Measurements from ENCODE around the gene DNAJB5.

Gene DNAJB5

GRCh38 chr9:34990908-34991606 is 1.5 kb downstream of the DNAJB5 start:
- TF ChIP-seq YY1 (IDR thresholded peaks at IDR 0.05; ENCODE audit: low read depth), result no peak
- TF ChIP-seq ZBTB7A (IDR thresholded peaks at IDR 0.05; ENCODE audit: low read depth), result no peak
- no peak for TF ChIP-seq RAD21 (IDR thresholded peaks at IDR 0.05; ENCODE audit: low read depth)
- TF ChIP-seq MAX (IDR thresholded peaks at IDR 0.05), result no peak
- TF ChIP-seq REST (IDR thresholded peaks at IDR 0.05; ENCODE audit: low read depth), result no peak
- TF ChIP-seq TAF1 (IDR thresholded peaks at IDR 0.05; ENCODE audit: low read depth), result no peak
- no peak for TF ChIP-seq EP300 (IDR thresholded peaks at IDR 0.05; ENCODE audit: borderline replicate concordance)
- no peak for TF ChIP-seq NFIC (IDR thresholded peaks at IDR 0.05)
- TF ChIP-seq CREB1 (IDR thresholded peaks at IDR 0.05; ENCODE audit: low read depth), result no peak
- TF ChIP-seq TCF12 (IDR thresholded peaks at IDR 0.05; ENCODE audit: low read depth), result no peak
- no peak for TF ChIP-seq CEBPB (IDR thresholded peaks at IDR 0.05)
- no peak for TF ChIP-seq FOXM1 (IDR thresholded peaks at IDR 0.05; ENCODE audit: borderline replicate concordance, low read depth)
- no peak for TF ChIP-seq USF1 (IDR thresholded peaks at IDR 0.05)
- no peak for TF ChIP-seq TEAD4 (IDR thresholded peaks at IDR 0.05)
- TF ChIP-seq EGR1 (IDR thresholded peaks at IDR 0.05), result no peak

GRCh38 chr9:34991607-34992375 is 2.2 kb downstream of the DNAJB5 start:
- TF ChIP-seq TCF12 (IDR thresholded peaks at IDR 0.05; ENCODE audit: low read depth) (peak; percentile 44; the same call in 1 of the 2 replicates), YY1 (IDR thresholded peaks at IDR 0.05; ENCODE audit: low read depth) (no peak), REST (IDR thresholded peaks at IDR 0.05; ENCODE audit: low read depth) (no peak), CREB1 (IDR thresholded peaks at IDR 0.05; ENCODE audit: low read depth) (no peak), EGR1 (IDR thresholded peaks at IDR 0.05) (no peak), EP300 (IDR thresholded peaks at IDR 0.05; ENCODE audit: borderline replicate concordance) (peak; percentile 40; the same call in 1 of the 2 replicates), USF1 (IDR thresholded peaks at IDR 0.05) (no peak), ZBTB7A (IDR thresholded peaks at IDR 0.05; ENCODE audit: low read depth) (0 out of 2 replicates have a peak, but pooled peaks have one; percentile 64)

GRCh38 chr9:34992376-34992951 is 2.9 kb downstream of the DNAJB5 start:
- TF ChIP-seq ZBTB7A (IDR thresholded peaks at IDR 0.05; ENCODE audit: low read depth) (no peak), EGR1 (IDR thresholded peaks at IDR 0.05) (no peak), TCF12 (IDR thresholded peaks at IDR 0.05; ENCODE audit: low read depth) (no peak), FOXM1 (IDR thresholded peaks at IDR 0.05; ENCODE audit: borderline replicate concordance, low read depth) (no peak), CREB1 (IDR thresholded peaks at IDR 0.05; ENCODE audit: low read depth) (no peak), USF1 (IDR thresholded peaks at IDR 0.05) (no peak), CEBPB (IDR thresholded peaks at IDR 0.05) (no peak), MAX (IDR thresholded peaks at IDR 0.05) (no peak; the same call in 1 of the 2 replicates), NFIC (IDR thresholded peaks at IDR 0.05) (no peak), REST (IDR thresholded peaks at IDR 0.05; ENCODE audit: low read depth) (no peak), RAD21 (IDR thresholded peaks at IDR 0.05; ENCODE audit: low read depth) (no peak), TAF1 (IDR thresholded peaks at IDR 0.05; ENCODE audit: low read depth) (no peak), TEAD4 (IDR thresholded peaks at IDR 0.05) (no peak), EP300 (IDR thresholded peaks at IDR 0.05; ENCODE audit: borderline replicate concordance) (no peak), YY1 (IDR thresholded peaks at IDR 0.05; ENCODE audit: low read depth) (no peak)
